ENCODE data around the gene PTPN11. TPM values are rescaled to one million over a fixed set of nuclear protein-coding genes. Genes with fewer than 3 reads are reported as not detected.
"Not testable (repeated sequence)": the region's sequence is repeated elsewhere in the genome, so short reads cannot be mapped to it uniquely, and the experiment has no call there.

The PTPN11 gene
- total and polyA plus RNA-seq, 2 donors (not counting 1 experiment from before 2014, with no cell fraction given): 126 to 129 TPM

DNA sequence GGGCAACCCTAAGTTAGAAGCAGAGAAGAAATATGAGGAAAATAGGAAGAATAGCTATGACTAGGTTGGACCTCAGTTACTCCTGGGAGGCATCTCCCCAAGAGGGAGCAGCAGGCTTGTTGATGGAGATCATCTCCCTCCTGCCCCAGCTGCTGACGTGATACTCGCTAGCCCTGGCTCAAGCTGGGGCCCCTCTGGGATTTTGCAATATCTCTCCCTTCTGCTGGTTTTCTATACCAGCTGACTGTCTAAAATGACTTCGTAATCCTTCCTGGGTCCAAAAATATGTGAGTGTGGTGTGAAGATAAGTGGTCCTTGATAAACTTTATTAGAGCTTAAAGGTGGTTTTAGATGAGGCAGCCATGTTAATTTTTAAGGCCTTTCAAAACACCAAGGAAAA lies 32.0 kb upstream of the PTPN11 start:
- H3K79me2 ChIP-seq (ENCODE audit: control insufficient read depth, insufficient read depth, low read length): peaks cover 2% of the 10 kb centered on the region
- no peak overlapping the region for H3K4me3 ChIP-seq (replicated peaks in 1 of 4; ENCODE audit: control extremely low read depth in 1 of 4, insufficient read depth in 1 of 4, low read depth in 3 of 4, low read length in 4 of 4)
- no peaks in the 10 kb centered on the region for H3K9me3 ChIP-seq (ENCODE audit: control insufficient read depth, insufficient read depth, low read depth, low read length)
- no peak overlapping the region for H3K4me2 ChIP-seq (ENCODE audit: extremely low read depth, insufficient read depth, low read length)
- peak in 1 of 2 donors; percentile 86 for DNase-seq (ENCODE audit: low read depth in 2 of 2)
- H3K27me3 ChIP-seq (ENCODE audit: control insufficient read depth, insufficient read depth, low read length): no peaks in the 10 kb centered on the region
- no peaks in the 10 kb centered on the region for H3K36me3 ChIP-seq (ENCODE audit: control insufficient read depth, insufficient read depth, low read length)
- no peak overlapping the region for H3K27ac ChIP-seq (ENCODE audit: insufficient read depth, low read length)
- TF ChIP-seq, protein P1, sequence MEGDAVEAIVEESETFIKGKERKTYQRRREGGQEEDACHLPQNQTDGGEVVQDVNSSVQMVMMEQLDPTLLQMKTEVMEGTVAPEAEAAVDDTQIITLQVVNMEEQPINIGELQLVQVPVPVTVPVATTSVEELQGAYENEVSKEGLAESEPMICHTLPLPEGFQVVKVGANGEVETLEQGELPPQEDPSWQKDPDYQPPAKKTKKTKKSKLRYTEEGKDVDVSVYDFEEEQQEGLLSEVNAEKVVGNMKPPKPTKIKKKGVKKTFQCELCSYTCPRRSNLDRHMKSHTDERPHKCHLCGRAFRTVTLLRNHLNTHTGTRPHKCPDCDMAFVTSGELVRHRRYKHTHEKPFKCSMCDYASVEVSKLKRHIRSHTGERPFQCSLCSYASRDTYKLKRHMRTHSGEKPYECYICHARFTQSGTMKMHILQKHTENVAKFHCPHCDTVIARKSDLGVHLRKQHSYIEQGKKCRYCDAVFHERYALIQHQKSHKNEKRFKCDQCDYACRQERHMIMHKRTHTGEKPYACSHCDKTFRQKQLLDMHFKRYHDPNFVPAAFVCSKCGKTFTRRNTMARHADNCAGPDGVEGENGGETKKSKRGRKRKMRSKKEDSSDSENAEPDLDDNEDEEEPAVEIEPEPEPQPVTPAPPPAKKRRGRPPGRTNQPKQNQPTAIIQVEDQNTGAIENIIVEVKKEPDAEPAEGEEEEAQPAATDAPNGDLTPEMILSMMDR (conservative IDR thresholded peaks at IDR 0.05 in 1 of 2, IDR thresholded peaks at IDR 0.05 in 1 of 2; ENCODE audit: low read depth in 1 of 2, low read length in 2 of 2): no peak
- no peak for TF ChIP-seq EZH2 (IDR thresholded peaks at IDR 0.05; ENCODE audit: low read length, missing control alignments)
- H4K20me1 ChIP-seq (ENCODE audit: control insufficient read depth, extremely low read depth, insufficient read depth, low read length): no peaks in the 10 kb centered on the region
- peak overlapping the region; percentile 6 for H2AFZ ChIP-seq (ENCODE audit: low read length)
- peaks cover 4% of the 10 kb centered on the region for H3K4me1 ChIP-seq (ENCODE audit: control insufficient read depth, extremely low read depth, insufficient read depth, low read length)
- H3K9ac ChIP-seq (ENCODE audit: insufficient read depth, low read length): no peak overlapping the region

DNA sequence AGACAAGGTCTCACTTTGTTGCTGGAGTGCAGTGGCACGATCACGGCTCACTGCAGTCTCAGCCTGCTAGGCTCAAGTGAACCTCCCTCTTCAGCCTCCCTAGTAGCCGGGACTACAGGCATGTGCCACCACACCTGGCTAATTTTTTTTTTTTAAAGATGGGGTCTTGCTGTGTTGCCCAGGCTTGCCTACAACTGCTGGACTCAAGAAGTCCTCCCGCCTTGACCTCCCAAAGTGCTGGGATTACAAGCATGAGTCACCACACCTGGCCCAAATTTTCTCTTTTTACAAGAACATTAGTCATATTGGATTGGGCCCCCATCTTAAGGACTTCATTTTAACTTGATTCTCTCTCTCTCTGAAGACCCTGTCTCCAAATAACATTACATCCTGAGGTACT lies 29.5 kb upstream of the PTPN11 start:
- Histone ChIP-seq H4K20me1 (ENCODE audit: control insufficient read depth, extremely low read depth, insufficient read depth, low read length) (no peaks in the 10 kb centered on the region), H3K4me1 (ENCODE audit: control insufficient read depth, extremely low read depth, insufficient read depth, low read length) (no peaks in the 10 kb centered on the region), H3K79me2 (ENCODE audit: control insufficient read depth, insufficient read depth, low read length) (no peaks in the 10 kb centered on the region), H3K9ac (ENCODE audit: insufficient read depth, low read length) (no peak overlapping the region), H3K4me2 (ENCODE audit: extremely low read depth, insufficient read depth, low read length) (no peak overlapping the region), H3K27ac (ENCODE audit: insufficient read depth, low read length) (no peak overlapping the region), H3K36me3 (ENCODE audit: control insufficient read depth, insufficient read depth, low read length) (no peaks in the 10 kb centered on the region), H2AFZ (ENCODE audit: low read length) (no peak overlapping the region), H3K4me3 (replicated peaks in 1 of 4; ENCODE audit: control extremely low read depth in 1 of 4, insufficient read depth in 1 of 4, low read depth in 3 of 4, low read length in 4 of 4) (no peak overlapping the region), H3K9me3 (ENCODE audit: control insufficient read depth, insufficient read depth, low read depth, low read length) (no peaks in the 10 kb centered on the region), H3K27me3 (ENCODE audit: control insufficient read depth, insufficient read depth, low read length) (no peaks in the 10 kb centered on the region)
- TF ChIP-seq EZH2 (IDR thresholded peaks at IDR 0.05; ENCODE audit: low read length, missing control alignments): no peak
- TF ChIP-seq, protein P1 (conservative IDR thresholded peaks at IDR 0.05 in 1 of 2, IDR thresholded peaks at IDR 0.05 in 1 of 2; ENCODE audit: low read depth in 1 of 2, low read length in 2 of 2): no peak
- DNase-seq (ENCODE audit: low read depth in 2 of 2): no peak

DNA sequence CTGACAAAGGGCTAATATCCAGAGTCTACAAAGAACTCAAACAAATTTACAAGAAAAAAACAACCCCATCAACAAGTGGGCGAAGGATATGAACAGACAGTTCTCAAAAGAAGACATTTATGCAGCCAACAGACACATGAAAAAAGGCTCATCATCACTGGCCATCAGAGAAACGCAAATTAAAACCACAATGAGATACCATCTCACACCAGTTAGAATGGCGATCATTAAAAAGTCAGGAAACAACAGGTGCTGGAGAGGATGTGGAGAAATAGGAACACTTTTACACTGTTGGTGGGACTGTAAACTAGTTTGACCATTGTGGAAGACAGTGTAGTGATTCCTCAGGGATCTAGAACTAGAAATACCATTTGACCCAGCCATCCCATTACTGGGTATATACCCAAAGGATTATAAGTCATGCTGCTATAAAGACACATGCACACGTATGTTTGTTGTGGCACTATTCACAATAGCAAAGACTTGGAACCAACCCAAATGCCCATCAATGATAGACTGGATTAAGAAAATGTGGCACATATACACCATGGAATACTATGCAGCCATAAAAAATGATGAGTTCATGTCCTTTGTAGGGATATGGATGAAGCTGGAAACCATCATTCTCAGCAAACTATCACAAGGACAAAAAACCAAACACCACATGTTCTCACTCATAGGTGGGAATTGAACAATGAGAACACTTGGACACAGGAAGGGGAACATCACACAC lies 28.7 kb upstream of the PTPN11 start:
- H3K4me2 ChIP-seq (ENCODE audit: extremely low read depth, insufficient read depth, low read length); DNase-seq (ENCODE audit: low read depth in 2 of 2); H3K27ac ChIP-seq (ENCODE audit: insufficient read depth, low read length); H2AFZ ChIP-seq (ENCODE audit: low read length); H3K9ac ChIP-seq (ENCODE audit: insufficient read depth, low read length); H3K4me1 ChIP-seq (ENCODE audit: control insufficient read depth, extremely low read depth, insufficient read depth, low read length); H3K79me2 ChIP-seq (ENCODE audit: control insufficient read depth, insufficient read depth, low read length); H3K27me3 ChIP-seq (ENCODE audit: control insufficient read depth, insufficient read depth, low read length); H3K9me3 ChIP-seq (ENCODE audit: control insufficient read depth, insufficient read depth, low read depth, low read length); H4K20me1 ChIP-seq (ENCODE audit: control insufficient read depth, extremely low read depth, insufficient read depth, low read length); H3K36me3 ChIP-seq (ENCODE audit: control insufficient read depth, insufficient read depth, low read length); H3K4me3 ChIP-seq (replicated peaks in 1 of 4; ENCODE audit: control extremely low read depth in 1 of 4, insufficient read depth in 1 of 4, low read depth in 3 of 4, low read length in 4 of 4): not testable (repeated sequence)

Measured in fibroblast of lung (primary cell).